ENCODE results near the gene CCDC13.

- TF ChIP-seq POLR2A (IDR thresholded peaks at IDR 0.05), result no peak
- TF ChIP-seq CTCF (IDR thresholded peaks at IDR 0.05), result no peak
These were observed 36.1 kb upstream of the CCDC13 start, which contains the start of gene ACKR2 for GRCh38 chr3:42809202-42809601.
